GM21360 (cell line): Measurements from ENCODE around the gene WEE2.
"Not testable (repeated sequence)": the region's sequence is repeated elsewhere in the genome, so short reads cannot be mapped to it uniquely, and the experiment has no call there.

Experiments used
- ATAC-seq: cut with Tn5 transposase; IDR thresholded peaks from one replicate; pipeline ENCODE4 v1.9.1; 2021; ENCODE audit warnings: mild to moderate bottlenecking, moderate library complexity; ENCODE audit not compliant: unreplicated experiment

WEE2 gene

DNA sequence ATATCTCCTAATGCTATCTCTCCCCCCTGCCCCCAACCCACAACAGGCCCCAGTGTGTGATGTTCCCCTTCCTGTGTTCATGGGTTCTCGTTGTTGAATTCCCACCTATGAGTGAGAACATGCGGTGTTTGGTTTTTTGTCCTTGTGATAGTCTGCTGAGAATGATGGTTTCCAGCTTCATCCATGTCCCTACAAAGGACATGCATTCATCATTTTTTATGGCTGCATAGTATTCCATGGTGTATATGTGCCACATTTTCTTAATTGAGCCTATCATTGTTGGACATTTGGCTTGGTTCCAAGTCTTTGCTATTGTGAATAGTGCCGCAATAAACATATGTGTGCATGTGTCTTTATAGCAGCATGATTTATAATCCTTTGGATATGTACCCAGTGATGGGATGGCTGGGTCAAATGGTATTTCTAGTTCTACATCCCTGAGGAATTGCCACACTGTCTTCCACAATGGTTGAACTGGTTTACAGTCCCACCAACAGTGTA lies 62.0 kb downstream of the WEE2 start:
- ATAC-seq, result not testable (repeated sequence)

DNA sequence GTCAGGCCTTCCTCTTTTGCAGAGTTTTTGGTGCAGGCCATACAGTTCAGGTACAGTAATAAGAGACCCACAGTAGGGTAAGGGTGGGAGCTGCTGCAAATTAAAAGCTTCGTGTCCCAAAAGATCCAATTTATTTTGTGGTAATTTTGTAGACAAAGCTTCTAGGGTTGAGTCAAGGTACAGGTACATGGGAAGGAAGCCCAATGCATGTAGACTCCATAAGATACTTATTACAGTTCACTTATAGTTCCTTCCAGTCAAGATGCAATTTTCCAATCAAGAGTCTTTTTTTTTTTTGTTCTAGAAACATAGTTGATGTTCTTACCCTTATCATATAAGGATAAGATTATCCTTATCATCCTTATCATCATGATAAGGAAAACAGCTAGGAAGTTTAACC lies 68.2 kb downstream of the WEE2 start, which contains the start of gene TAS2R4:
Gene TAS2R4 (plus strand): TSS at position 301 of the 400 bp plus-strand sequence. CDS start 1,815 bp downstream, outside the sequence.
- ATAC-seq, result no peak
